ENCODE data around the gene CTSZ.

CTSZ gene

DNA sequence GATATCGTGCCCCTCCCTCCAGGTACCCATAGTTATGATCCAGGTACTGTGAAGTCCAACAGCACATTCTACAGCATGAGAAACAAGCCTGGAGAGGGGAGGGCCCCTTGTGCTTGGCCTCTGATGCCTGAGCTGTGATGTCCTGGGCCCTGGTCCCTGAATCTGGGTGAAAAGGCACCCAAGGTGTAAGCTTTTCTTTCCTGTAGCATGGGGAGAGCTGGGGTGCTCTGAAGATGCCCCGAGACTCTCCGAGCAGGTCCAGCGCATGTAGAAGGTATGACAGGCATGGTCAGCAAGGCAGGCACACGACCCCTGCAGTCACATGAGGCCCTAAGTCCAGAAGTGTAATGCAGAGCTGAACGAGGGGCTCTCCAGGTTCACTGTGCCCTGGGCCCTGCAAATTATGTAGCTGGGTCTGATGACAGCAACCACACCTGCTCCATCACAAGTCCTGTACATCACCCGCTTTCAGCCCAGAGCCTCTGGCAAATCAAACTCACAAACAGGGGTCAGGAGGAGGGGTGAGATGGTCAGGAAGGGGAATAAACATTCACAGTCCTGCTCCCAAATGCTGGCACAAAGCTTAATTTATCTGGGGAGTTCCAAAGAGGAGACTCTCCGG lies 1.8 kb upstream of the CTSZ start:
- ATAC-seq, result no peak
- no peak for TF ChIP-seq ARNTL (CRISPR knock-in tag; IDR thresholded peaks at IDR 0.05; ENCODE audit: borderline replicate concordance, low read depth)
- TF ChIP-seq, protein P1, sequence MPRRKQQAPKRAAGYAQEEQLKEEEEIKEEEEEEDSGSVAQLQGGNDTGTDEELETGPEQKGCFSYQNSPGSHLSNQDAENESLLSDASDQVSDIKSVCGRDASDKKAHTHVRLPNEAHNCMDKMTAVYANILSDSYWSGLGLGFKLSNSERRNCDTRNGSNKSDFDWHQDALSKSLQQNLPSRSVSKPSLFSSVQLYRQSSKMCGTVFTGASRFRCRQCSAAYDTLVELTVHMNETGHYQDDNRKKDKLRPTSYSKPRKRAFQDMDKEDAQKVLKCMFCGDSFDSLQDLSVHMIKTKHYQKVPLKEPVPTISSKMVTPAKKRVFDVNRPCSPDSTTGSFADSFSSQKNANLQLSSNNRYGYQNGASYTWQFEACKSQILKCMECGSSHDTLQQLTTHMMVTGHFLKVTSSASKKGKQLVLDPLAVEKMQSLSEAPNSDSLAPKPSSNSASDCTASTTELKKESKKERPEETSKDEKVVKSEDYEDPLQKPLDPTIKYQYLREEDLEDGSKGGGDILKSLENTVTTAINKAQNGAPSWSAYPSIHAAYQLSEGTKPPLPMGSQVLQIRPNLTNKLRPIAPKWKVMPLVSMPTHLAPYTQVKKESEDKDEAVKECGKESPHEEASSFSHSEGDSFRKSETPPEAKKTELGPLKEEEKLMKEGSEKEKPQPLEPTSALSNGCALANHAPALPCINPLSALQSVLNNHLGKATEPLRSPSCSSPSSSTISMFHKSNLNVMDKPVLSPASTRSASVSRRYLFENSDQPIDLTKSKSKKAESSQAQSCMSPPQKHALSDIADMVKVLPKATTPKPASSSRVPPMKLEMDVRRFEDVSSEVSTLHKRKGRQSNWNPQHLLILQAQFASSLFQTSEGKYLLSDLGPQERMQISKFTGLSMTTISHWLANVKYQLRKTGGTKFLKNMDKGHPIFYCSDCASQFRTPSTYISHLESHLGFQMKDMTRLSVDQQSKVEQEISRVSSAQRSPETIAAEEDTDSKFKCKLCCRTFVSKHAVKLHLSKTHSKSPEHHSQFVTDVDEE (CRISPR knock-in tag; IDR thresholded peaks at IDR 0.05), result no peak
- TF ChIP-seq RARB (CRISPR knock-in tag; IDR thresholded peaks at IDR 0.05), result no peak

DNA sequence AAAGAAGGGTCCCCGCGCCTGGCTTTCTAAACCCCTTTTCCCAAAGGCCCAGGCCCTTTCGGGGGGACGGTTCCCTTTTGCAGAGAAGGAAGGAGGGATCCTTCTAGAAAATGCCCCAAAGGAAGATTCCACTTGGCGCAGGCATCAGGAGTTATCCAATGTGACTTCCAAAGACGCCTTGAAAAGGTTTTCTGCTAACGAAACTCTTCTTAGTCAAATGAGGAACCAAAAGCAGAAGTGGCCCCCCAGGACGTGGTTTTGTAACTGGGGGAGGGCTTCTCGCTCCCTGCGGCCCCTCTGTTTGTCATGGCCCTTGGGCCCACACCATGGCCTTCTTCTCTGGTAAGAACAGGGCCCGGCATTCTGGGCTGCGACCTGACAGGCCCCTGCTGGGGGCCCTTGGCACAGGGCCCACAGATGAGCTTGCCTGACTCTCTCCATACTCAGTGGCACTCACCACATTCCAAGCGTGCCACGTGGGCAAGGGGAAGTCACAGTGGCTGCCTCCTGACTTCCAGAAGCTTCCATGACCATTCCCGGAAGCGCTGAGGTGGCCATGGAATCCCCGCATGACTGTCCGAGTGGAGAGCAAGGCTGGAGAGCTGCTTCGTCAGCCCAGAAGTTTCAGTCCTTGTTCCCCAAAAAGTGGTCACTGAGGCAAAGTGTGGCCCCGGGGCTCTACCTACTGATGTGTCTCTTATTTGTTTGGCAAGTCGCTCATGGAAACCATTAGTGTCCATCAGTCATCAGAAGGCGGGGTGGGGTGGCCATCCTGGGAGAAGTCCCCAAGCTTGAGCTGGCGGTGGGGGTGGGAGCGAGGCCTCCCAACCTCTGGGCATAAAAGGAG lies 834 bp upstream of the CTSZ start:
- TF ChIP-seq RARB (CRISPR knock-in tag; IDR thresholded peaks at IDR 0.05) (no peak), TCF4 (CRISPR knock-in tag; IDR thresholded peaks at IDR 0.05; ENCODE audit: borderline replicate concordance) (no peak), OSR1 (CRISPR knock-in tag; IDR thresholded peaks at IDR 0.05) (no peak), GLIS3 (CRISPR knock-in tag; IDR thresholded peaks at IDR 0.05) (no peak), BACH2 (CRISPR knock-in tag; IDR thresholded peaks at IDR 0.05; ENCODE audit: borderline replicate concordance) (no peak), ZFP30 (CRISPR knock-in tag; IDR thresholded peaks at IDR 0.05) (no peak), ESRRG (CRISPR knock-in tag; IDR thresholded peaks at IDR 0.05) (no peak), SNAI2 (CRISPR knock-in tag; IDR thresholded peaks at IDR 0.05) (no peak), ZNF8 (CRISPR knock-in tag; IDR thresholded peaks at IDR 0.05) (no peak), PPARA (CRISPR knock-in tag; IDR thresholded peaks at IDR 0.05; ENCODE audit: borderline replicate concordance) (no peak), ARNTL (CRISPR knock-in tag; IDR thresholded peaks at IDR 0.05; ENCODE audit: borderline replicate concordance, low read depth) (no peak), ZNF70 (CRISPR knock-in tag; IDR thresholded peaks at IDR 0.05) (no peak), ZNF565 (CRISPR knock-in tag; conservative IDR thresholded peaks at IDR 0.05; ENCODE audit: low read depth) (no peak), ISL1 (CRISPR knock-in tag; IDR thresholded peaks at IDR 0.05) (no peak), TOX (CRISPR knock-in tag; IDR thresholded peaks at IDR 0.05; ENCODE audit: borderline replicate concordance) (no peak)
- TF ChIP-seq, protein P2, sequence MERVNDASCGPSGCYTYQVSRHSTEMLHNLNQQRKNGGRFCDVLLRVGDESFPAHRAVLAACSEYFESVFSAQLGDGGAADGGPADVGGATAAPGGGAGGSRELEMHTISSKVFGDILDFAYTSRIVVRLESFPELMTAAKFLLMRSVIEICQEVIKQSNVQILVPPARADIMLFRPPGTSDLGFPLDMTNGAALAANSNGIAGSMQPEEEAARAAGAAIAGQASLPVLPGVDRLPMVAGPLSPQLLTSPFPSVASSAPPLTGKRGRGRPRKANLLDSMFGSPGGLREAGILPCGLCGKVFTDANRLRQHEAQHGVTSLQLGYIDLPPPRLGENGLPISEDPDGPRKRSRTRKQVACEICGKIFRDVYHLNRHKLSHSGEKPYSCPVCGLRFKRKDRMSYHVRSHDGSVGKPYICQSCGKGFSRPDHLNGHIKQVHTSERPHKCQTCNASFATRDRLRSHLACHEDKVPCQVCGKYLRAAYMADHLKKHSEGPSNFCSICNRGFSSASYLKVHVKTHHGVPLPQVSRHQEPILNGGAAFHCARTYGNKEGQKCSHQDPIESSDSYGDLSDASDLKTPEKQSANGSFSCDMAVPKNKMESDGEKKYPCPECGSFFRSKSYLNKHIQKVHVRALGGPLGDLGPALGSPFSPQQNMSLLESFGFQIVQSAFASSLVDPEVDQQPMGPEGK (CRISPR knock-in tag; IDR thresholded peaks at IDR 0.05; ENCODE audit: borderline replicate concordance), result no peak
- TF ChIP-seq, protein P3, sequence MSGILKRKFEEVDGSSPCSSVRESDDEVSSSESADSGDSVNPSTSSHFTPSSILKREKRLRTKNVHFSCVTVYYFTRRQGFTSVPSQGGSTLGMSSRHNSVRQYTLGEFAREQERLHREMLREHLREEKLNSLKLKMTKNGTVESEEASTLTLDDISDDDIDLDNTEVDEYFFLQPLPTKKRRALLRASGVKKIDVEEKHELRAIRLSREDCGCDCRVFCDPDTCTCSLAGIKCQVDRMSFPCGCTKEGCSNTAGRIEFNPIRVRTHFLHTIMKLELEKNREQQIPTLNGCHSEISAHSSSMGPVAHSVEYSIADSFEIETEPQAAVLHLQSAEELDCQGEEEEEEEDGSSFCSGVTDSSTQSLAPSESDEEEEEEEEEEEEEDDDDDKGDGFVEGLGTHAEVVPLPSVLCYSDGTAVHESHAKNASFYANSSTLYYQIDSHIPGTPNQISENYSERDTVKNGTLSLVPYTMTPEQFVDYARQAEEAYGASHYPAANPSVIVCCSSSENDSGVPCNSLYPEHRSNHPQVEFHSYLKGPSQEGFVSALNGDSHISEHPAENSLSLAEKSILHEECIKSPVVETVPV (CRISPR knock-in tag; IDR thresholded peaks at IDR 0.05), result no peak
- TF ChIP-seq, protein P1 (CRISPR knock-in tag; IDR thresholded peaks at IDR 0.05), result no peak
- TF ChIP-seq, protein P4, sequence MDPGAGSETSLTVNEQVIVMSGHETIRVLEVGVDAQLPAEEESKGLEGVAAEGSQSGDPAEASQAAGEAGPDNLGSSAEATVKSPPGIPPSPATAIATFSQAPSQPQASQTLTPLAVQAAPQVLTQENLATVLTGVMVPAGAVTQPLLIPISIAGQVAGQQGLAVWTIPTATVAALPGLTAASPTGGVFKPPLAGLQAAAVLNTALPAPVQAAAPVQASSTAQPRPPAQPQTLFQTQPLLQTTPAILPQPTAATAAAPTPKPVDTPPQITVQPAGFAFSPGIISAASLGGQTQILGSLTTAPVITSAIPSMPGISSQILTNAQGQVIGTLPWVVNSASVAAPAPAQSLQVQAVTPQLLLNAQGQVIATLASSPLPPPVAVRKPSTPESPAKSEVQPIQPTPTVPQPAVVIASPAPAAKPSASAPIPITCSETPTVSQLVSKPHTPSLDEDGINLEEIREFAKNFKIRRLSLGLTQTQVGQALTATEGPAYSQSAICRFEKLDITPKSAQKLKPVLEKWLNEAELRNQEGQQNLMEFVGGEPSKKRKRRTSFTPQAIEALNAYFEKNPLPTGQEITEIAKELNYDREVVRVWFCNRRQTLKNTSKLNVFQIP (CRISPR knock-in tag; IDR thresholded peaks at IDR 0.05; ENCODE audit: borderline replicate concordance, low read depth), result no peak
- ATAC-seq, result no peak

Data from SK-N-SH treated with all-trans-retinoic acid at 6 μM for 48 hours (cell line).